Adrenal gland (tissue), 12 donors: Measurements from ENCODE around the gene RNH1. TPM values are rescaled to one million over a fixed set of nuclear protein-coding genes. Genes with fewer than 3 reads are reported as not detected.

Source experiments
- DNase-seq, 7 donors: peaks; one replicate each; pipeline ENCODE4 v3.0.0-alpha.2; 2019 to 2020
- H3K27ac ChIP-seq, 5 donors: fragments of 200-600 bp; sonication (generic) in 4 of 5; 1 replicate in 3 of 5; 2 replicates in 2 of 5; pipeline versions ENCODE4 v1.5.1 to v1.8.0; 2016 to 2020; ENCODE audit warnings: mild to moderate bottlenecking in 1 of 5
- H3K27me3 ChIP-seq: fragments of 200-600 bp; 2 replicates; pipeline ENCODE4 v1.8.0; 2021
- H3K36me3 ChIP-seq, 2 donors: fragments of 200-600 bp; replicated peaks in 1 of 2; 1 replicate in 1 of 2; 2 replicates in 1 of 2; pipeline versions ENCODE4 v1.5.1 to v1.8.0; 2018 to 2022
- H3K4me1 ChIP-seq, 2 donors: fragments of 200-600 bp; replicated peaks in 1 of 2; 1 replicate in 1 of 2; 2 replicates in 1 of 2; pipeline versions ENCODE4 v1.5.1 to v1.8.0; 2018 to 2021
- H3K4me3 ChIP-seq, 4 donors: fragments of 200-600 bp; sonication (generic) in 3 of 4; one replicate each; pipeline ENCODE4 v1.5.1; 2016 to 2018
- H3K9me3 ChIP-seq, 3 donors: fragments of 200-600 bp; sonication (generic) in 1 of 3; replicated peaks in 1 of 3; 1 replicate in 2 of 3; 2 replicates in 1 of 3; pipeline versions ENCODE4 v1.5.1 to v1.8.0; 2016 to 2021
- CTCF ChIP-seq, 6 experiments: fragments of 450-650 bp in 4 of 6; fragments of 200-600 bp in 2 of 6; sonication (generic) in 1 of 6; IDR thresholded peaks; 1 replicate in 5 of 6; 2 replicates in 1 of 6; pipeline versions ENCODE4 v1.5.1 to v1.8.0; 2016 to 2021; ENCODE audit warnings: antibody characterized with exemption in 6 of 6, mild to moderate bottlenecking in 2 of 6, moderate library complexity in 1 of 6
- POLR2A ChIP-seq, 2 donors: fragments of 450-650 bp; IDR thresholded peaks; one replicate each; pipeline ENCODE4 v1.6.1; 2017; ENCODE audit warnings: antibody characterized with exemption in 2 of 2, mild to moderate bottlenecking in 2 of 2, moderate library complexity in 1 of 2
- WGBS, 4 donors: extraction: QIAGEN DNeasy Blood & Tissue Kit in 2 of 4; methylation state at CpG; one replicate each; pipeline versions ENCODE4 v1.1.5 to v1.1.7; 2013 to 2017; 5-methylcytosine and 5-hydroxymethylcytosine counted together
- intact Hi-C, 2 donors: fragments of 100-400 bp; cut with DNase I; formaldehyde crosslinking; loops; one replicate each; pipeline versions ENCODE4 v1.14.1 to v1.15.0; 2022 to 2023
- polyA plus RNA-seq, 3 donors: library from polyadenylated mRNA; stranded (reverse); fragments of 200-250 nt in 2 of 3; fragments of 350-450 nt in 1 of 3; fragmentation: Illumina TruSeq in 1 of 3; extraction: RNeasy Lipid Tissue Mini Kit (QIAGEN cat#74804) in 1 of 3; gene quantifications; one replicate each; pipeline ENCODE4 v1.2.3, GENCODE V29; 2013 to 2014
- total RNA-seq, 9 donors: library from RNA; depleted of rRNA in 4 of 9; stranded (reverse); fragments of >200 nt in 4 of 9; fragments of 120-200 nt in 1 of 9; fragmentation: NEBNext Ultra II Directional in 1 of 9; extraction: Animal tissue kit (Norgen Biotek cat#: 25700) in 1 of 9; gene quantifications; one replicate each; pipeline versions ENCODE4 v1.1.0 to v1.2.4, GENCODE V29; 2013 to 2023
- donor health status: healthy with polysubstance abuse.
- donor health status: Bipolar disorder and iron deficiency.
- donor health status: DM: yes; HTN: yes; CAD: no.
- donor health status: DM: no; HTN: no; CAD: no.
- donor health status: DM: no; HTN: no; CAD: no.
- donor health status: DM: yes; HTN: yes; CAD: no.

The RNH1 gene
- total and polyA plus RNA-seq, 12 donors: 36.3 to 342 (median 205) TPM

DNA sequence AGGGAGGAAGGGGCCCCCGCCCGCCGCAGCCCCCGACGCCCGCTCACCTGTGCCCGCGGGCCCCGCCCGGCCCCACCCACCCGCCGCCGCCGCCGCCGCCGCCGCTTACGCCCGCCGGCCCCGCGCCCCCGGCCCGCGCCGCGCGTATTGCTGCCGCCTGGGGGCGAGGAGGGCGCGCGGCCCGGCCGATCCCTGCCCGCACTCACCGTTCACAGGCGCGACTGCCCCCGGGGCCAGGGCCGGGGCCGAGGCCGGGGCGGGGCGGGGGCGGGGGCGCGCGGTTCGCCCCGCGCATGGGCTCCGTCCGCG lies 28.1 kb upstream of the RNH1 start:
- H3K27ac ChIP-seq: peak overlapping the region in 1 of 5 donors; percentile 82
- WGBS, 4 donors: 1 to 2% methylated on average over 23 to 44 of the region's 56 CpGs; no CpG with 5 or more reads in 2 of the 4 donors

GRCh38 chr11:534396-535209 lies 27.6 kb upstream of the RNH1 start:
- Histone ChIP-seq H3K27me3 (no peaks in the 10 kb centered on the region), H3K4me1 (peaks cover 14 to 26% of the 10 kb centered on the region in 2 donors), H3K36me3 (peaks cover 0 to 27% of the 10 kb centered on the region in 2 donors), H3K9me3 (no peaks in the 10 kb centered on the region), H3K27ac (peak overlapping the region in 1 of 5 donors; percentile 82), H3K4me3 (peak overlapping the region; percentile 40 to 91 (median 80))
- 1 to 21% (median 9%) methylated on average over 11 to 66 of the region's 66 CpGs for WGBS, 4 donors
- DNase-seq: peak in 3 of 7 donors; percentile 42 to 44 (median 44)
- intact Hi-C loops: no loop called here
- TF ChIP-seq POLR2A (IDR thresholded peaks at IDR 0.05): no peak
- no peak for TF ChIP-seq CTCF (IDR thresholded peaks at IDR 0.05)

More for the DNA sequence above, 28.1 kb upstream of the RNH1 start:
- no peaks in the 10 kb centered on the region for H3K9me3 ChIP-seq
- peaks cover 14 to 26% of the 10 kb centered on the region in 2 donors for H3K4me1 ChIP-seq
- no peaks in the 10 kb centered on the region for H3K27me3 ChIP-seq
- H3K4me3 ChIP-seq: peak overlapping the region in 2 of 4 donors; percentile 80 to 91
- intact Hi-C loops: no loop called here
- no peak for TF ChIP-seq POLR2A (IDR thresholded peaks at IDR 0.05)
- TF ChIP-seq CTCF (IDR thresholded peaks at IDR 0.05): no peak
- DNase-seq: no peak
- H3K36me3 ChIP-seq: peaks cover 0 to 27% of the 10 kb centered on the region in 2 donors

- peak overlapping the region in 1 of 4 donors; percentile 80 for H3K4me3 ChIP-seq
- H3K27ac ChIP-seq: no peak overlapping the region
These were observed 26.7 kb upstream of the RNH1 start for GRCh38 chr11:533586-534395.

More at GRCh38 chr11:533586-534395, 26.7 kb upstream of the RNH1 start:
- Histone ChIP-seq H3K27me3 (no peaks in the 10 kb centered on the region), H3K4me1 (peaks cover 14 to 26% of the 10 kb centered on the region in 2 donors), H3K9me3 (no peaks in the 10 kb centered on the region), H3K36me3 (peaks cover 0 to 27% of the 10 kb centered on the region in 2 donors)
- intact Hi-C loops: no loop called here
- WGBS, 4 donors: 91 to 95% (median 94%) methylated on average over 12 to 37 of the region's 37 CpGs
- DNase-seq: peak in 1 of 7 donors; percentile 18
- no peak for TF ChIP-seq POLR2A (IDR thresholded peaks at IDR 0.05)
- no peak for TF ChIP-seq CTCF (IDR thresholded peaks at IDR 0.05)
